Fibroblast of skin of scalp (primary cell): ENCODE measurements around the gene WDR41.
A peak's percentile ranks its signal among the peaks of the same experiment; 100 is the strongest.

Experiments
- DNase-seq: peaks from one replicate; pipeline ENCODE4 v3.0.0-alpha.2; 2013

The WDR41 gene

GRCh38 chr5:77443670-77444069, 48.4 kb downstream of the WDR41 start:
- DNase-seq, result no peak

DNA sequence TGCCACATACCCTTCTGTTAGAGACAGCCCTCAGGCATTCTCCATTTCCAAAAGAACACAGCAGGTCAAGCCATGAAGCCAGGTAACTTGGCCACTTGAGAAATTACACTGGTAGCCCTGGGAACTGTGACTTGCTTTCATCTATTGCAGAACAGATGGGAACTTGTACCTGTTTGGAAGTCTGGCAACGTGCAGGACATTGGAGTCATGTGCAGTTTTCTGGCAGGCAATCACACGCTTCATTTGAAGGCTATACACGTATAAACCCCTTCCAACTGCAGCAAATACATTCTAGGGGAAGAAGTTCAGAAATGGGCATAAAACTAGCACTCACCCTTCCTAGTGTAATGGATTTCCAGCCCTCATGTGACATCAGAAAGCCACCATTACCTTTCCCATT, 54.0 kb downstream of the WDR41 start:
- no peak for DNase-seq

DNA sequence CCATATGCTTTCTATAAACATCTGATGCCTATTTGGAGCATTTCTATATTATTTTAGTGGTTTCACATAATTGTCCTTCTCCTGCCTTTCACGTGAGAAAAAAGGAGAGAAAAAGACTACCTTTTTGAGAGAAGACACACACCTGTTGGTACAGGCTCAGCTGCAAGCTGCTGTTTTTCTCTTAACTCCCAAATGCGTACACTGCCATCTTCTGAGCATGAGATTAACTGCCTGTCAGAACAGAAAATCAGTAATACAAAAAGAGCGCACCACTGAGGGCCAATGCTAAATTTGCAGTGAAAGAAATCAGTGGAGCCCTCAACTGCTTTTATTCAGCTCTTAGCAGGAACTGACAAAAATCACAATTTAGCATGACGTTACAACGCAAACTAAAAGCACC, 54.9 kb downstream of the WDR41 start:
- peak; percentile 23 for DNase-seq

DNA sequence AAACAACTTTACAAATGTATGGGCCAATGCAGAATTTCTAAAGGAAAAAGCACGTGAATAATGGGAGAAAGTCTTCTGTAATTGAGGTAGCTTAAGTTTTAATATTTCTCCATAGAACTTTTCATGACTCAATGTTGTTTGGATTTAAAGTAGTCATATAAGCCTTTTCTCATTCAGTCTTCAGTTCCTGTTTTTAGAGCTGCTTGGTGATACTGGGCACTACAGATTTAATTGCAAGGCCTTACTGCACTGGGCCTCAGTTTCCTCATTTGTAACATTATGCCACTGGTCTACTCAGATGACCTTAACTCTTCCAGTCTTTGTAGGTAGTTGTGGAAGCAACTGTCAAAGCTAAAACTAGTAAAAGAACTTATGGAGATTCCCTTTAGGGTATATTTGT, 60.4 kb downstream of the WDR41 start:
- DNase-seq, result no peak

DNA sequence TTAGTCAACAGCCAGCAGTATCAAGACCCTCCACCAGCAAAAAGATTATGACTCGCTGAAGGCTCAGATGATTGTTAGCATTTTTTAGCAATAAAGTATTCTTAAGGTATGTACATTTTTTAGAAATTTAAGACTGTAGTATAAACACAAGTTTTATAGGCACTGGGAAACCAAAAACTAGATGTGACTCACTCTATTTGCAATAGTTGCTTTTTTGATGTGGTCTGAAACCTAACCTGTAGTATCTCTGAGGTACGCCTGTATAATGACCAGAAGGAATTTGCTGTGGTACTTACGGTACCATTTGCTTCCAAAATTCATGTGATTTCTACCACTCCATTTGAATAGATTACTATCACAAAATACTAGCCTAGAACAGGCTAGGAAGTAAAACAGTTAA, 60.8 kb downstream of the WDR41 start:
- DNase-seq, result peak; percentile 19

DNA sequence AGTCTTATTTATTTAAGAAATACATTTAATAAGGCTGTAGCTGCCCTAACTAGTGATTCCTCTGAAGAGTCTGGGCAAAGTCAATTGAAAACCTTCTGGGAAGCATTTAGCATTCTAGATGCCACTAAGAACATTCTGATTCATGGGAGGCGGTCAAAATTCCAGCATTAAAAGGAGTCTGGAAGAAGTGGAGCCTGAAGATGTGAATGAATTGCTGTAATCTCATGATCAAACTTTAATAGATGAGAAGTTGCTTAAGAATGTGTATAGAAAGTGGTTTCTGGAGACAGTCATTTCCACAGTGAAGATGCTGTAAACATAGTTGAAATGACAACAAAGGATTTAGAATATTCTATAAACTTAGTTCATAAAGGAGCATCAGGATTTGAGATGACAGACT, 61.4 kb downstream of the WDR41 start:
- peak; percentile 32 for DNase-seq

- no peak for DNase-seq
Observed at GRCh38 chr5:77428526-77428925, 63.6 kb downstream of the WDR41 start.

- peak; percentile 54 for DNase-seq
Observed at GRCh38 chr5:77427998-77428397, 64.1 kb downstream of the WDR41 start.

- DNase-seq, result peak; percentile 75
Observed at GRCh38 chr5:77426670-77427069, 65.4 kb downstream of the WDR41 start.

DNA sequence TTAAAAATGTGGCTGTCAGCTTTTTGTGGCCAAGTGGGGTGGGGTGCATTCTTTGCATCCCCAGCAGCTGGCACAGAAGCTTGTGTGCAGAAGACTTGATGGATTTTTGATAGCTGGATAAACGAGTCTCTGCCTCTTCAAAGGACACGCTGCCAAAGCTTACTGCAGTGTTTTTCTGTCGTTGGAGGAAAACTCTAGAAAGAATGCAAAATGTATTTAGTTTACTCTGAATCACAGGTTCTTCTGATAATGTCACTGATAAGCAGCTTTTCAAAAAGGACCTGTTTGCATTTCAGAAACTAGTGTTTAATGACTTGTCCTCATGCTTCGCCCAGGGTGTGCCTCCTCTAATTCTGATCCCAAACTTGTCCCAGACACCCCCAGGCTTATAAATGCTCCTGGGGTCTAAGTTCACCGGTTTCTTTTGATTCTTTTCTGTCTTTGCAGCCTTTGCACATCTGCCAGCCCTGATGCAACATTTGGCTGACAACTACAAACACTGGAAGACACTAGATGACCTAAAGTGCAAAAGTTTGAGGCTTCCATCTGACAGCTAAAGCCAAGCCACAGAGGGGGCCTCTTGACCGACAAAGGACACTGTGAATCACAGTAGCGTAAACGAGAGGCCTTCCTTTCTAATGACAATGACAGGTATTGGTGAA, 66.0 kb downstream of the WDR41 start:
- no peak for DNase-seq

DNA sequence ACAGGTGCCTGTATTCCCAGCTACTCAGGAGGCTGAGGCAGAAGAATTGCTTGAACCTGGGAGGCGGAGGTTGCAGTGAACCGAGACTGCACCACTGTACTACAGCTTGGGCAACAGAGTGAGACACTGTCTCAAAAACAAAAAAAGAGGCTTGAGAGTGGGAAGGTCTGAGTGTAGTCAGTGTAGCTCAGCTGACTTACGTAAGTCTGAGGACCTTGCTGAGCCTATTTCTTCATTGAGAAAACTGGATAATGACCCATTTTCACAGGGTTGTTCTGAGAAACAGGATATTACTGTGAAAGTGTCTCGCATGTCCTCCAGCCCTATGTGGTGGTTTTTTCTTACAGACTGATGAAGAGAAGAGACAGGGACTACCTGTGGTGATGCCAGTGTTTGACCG, 66.7 kb downstream of the WDR41 start:
- DNase-seq, result no peak

GRCh38 chr5:77424921-77425320, 67.2 kb downstream of the WDR41 start:
- DNase-seq, result no peak

GRCh38 chr5:77423022-77423750, 68.9 kb downstream of the WDR41 start:
- DNase-seq, result peak; percentile 29

DNA sequence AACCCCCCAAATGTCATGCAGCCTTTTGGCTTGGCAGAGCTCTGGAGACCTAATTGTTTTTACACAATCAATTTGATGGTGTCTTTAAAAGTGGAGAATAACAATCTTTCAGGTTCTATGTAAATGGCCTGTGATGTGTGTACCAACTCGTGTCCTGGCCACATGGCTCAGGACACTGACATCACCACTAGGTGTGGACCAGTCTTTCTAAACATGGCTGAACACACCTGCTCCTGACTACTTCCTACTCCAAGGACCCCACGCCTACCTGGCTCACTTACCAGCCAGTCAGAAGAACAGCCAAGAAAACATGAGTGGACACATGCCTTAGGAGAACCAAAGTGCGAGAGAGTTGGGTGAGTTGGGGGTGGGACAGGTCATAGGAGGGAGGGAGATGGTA, 71.2 kb downstream of the WDR41 start:
- no peak for DNase-seq

- no peak for DNase-seq
Observed at GRCh38 chr5:77419644-77420582, 72.2 kb downstream of the WDR41 start.

DNA sequence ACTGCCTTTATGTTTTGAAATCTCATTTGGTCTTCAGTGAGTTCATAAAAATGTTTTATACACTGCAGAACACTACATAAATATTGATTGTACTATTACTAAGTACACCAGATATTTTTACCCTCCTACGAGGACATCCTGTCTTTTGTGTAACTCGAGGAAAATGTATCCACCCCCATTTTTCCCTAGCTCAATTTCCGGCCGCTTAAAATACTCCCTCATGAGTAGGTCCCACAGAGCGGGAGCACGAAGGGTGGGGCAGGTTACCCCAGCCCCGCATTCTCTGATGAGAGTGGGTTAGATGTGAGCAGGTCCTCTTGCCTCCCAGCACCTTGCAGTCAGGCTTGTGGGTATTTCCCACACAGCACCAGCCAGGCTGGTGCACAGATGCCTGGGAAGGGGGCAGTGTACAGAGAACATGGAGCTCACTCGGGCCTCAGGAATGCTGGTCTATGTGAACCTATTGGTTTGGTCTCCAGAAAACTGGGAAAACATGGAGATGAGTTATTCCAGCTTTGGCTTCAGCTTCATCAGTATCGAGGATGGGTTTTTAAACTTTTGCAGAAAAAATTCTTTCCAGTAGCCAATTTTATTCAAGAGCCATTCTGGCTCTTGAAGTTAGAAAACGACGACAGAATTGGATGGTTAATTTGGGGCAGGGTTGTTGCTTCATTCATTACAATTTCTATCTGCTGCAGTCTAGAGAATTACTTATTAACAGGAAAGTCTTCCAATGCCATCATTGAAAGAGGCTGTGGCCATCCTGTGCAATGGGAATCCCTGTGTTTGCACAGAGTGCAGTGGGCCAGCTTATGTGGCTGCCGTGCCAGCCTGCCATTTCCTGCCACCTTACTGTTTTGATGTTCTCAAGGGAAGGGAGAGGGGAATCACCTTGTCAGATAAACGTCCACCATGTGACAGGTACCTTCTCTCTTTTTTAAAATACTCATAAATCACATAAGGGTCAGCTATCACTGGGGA, 73.2 kb downstream of the WDR41 start:
- DNase-seq, result peak; percentile 22

DNA sequence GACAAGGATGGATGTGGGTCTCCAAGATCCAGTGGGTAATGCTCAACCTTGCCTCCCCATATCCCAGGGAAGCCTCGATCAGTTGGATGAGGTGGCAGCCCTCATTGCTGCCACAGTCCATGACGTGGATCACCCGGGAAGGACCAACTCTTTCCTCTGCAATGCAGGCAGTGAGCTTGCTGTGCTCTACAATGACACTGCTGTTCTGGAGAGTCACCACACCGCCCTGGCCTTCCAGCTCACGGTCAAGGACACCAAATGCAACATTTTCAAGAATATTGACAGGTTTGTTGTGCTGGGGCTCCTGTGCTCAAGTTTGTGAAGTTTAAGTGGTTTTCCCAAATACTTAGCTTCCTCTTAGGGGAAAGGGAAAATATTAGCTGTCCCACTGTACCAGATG, 74.0 kb downstream of the WDR41 start:
- no peak for DNase-seq

GRCh38 chr5:77413049-77413448, 79.1 kb downstream of the WDR41 start:
- DNase-seq, result no peak

DNA sequence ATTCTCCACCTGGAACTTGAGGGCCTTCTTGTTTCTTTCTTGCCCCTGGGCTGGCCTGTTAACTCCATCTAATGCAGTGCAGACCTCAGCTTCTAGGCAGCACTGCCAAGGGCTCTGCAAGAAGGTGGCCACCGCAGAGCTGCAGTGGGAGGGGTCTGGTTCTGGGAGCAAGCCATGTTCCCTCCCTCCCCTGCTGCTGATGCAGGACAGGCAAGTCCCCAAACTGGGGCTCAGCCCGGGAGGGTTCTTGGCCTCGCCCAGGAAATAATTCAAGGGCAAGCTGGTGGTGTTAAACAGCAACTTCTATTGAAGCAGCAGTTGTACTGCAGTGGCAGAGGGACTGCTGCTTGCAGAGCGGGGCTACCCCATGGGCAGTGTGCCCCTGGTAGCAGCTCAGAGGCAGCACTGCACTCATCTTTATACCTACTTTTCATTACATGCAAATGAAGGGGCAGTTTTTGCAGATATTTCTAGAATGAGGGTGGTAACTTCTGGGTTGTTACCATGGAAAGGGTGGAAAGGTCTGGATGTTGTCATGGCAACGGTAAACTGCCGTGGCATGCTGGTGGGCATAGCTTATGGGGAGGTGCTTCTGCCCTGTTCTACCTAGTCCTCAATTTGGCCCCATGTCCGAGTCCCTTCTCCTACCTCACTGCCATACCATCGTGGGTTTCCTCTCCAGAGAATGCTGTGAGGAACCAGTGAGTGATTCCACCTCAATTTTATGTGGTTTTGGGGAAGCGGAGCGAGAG, 82.1 kb downstream of the WDR41 start:
- DNase-seq, result no peak

DNA sequence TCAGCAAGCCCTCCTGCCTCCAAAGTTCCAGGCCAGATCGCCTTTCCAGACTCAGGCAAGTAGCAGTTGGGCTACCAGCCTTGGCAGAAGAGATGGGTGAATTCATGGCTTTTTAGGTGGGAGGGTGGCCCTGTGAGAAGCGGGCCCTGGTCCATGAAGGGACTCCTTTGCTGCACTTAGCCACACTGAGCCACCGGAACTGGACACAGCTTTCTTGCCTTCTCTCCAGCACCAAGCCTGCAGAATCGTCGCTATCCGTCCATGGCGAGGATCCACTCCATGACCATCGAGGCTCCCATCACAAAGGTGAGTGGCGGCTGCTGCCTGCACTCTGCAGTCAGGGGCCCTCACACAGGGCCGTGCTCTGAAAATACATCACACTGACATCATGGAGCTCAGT, 85.0 kb downstream of the WDR41 start:
- no peak for DNase-seq

GRCh38 chr5:77402796-77403195, 89.3 kb downstream of the WDR41 start:
- no peak for DNase-seq
